ENCODE data around the gene SPG7. TPM values are rescaled to one million over a fixed set of nuclear protein-coding genes. Genes with fewer than 3 reads are reported as not detected.

The SPG7 gene
- polyA plus RNA-seq, 1 donor: 135 TPM

DNA sequence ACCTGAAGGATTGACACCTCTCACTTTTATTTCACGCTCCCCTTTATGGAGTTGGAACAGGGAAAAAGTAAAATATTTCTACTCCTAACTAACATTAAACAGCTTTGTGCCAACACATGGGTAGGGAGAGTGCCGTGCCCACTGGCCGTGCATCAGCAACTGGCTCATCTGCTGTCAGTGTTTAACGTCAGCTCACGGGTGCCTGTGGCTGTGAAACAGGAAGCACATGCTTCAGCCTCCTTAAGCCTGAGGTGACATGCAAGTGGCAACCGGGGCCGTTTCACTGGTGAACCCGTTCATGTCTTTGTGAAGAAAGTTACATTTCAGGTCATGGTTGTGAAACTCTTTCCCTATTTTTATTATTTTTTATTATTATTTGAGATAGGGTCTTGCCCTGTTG, 3.2 kb downstream of the SPG7 start:
- Histone ChIP-seq H3K27me3 (ENCODE audit: control insufficient read depth, insufficient read depth, low read length) (no peaks in the 10 kb centered on the region), H3K4me1 (ENCODE audit: control insufficient read depth, insufficient read depth, low read length) (peaks cover 18% of the 10 kb centered on the region), H3K36me3 (ENCODE audit: control insufficient read depth, insufficient read depth, low read length) (peaks cover 46% of the 10 kb centered on the region), H3K4me3 (ENCODE audit: low read length) (no peak overlapping the region), H3K27ac (ENCODE audit: low read length) (no peak overlapping the region), H3K9me3 (ENCODE audit: control insufficient read depth, low read depth, low read length) (no peaks in the 10 kb centered on the region)
- no CpG with 5 or more reads among the region's 8 CpGs for WGBS (ENCODE audit: insufficient coverage, low lambda C conversion rate)
- no peak for DNase-seq

DNA sequence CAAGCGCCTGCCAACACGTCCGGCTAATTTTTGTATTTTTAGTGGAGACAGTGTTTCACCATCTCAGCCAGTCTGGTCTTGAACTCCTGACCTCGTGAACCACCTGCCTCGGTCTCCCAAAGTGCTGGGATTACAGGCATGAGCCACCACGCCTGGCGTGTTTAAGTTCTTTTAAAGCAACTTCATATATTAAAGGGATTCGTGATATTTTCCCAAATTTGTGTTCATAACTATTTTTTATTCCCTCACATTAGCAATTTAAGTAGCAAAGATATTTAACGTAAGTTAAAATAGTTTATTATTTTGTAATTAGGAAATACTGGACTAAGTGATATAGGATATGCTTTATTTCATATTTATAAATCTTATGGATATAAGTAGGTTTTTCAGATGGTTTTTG, 4.2 kb downstream of the SPG7 start:
- Histone ChIP-seq H3K4me1 (ENCODE audit: control insufficient read depth, insufficient read depth, low read length) (peaks cover 8% of the 10 kb centered on the region), H3K36me3 (ENCODE audit: control insufficient read depth, insufficient read depth, low read length) (peaks cover 54% of the 10 kb centered on the region), H3K27me3 (ENCODE audit: control insufficient read depth, insufficient read depth, low read length) (no peaks in the 10 kb centered on the region), H3K27ac (ENCODE audit: low read length) (no peak overlapping the region), H3K4me3 (ENCODE audit: low read length) (no peak overlapping the region), H3K9me3 (ENCODE audit: control insufficient read depth, low read depth, low read length) (peaks cover under 1% of the 10 kb centered on the region)
- 88% methylated on average over 3 of the region's 9 CpGs for WGBS (ENCODE audit: insufficient coverage, low lambda C conversion rate)
- DNase-seq: no peak

- H3K36me3 ChIP-seq (ENCODE audit: control insufficient read depth, insufficient read depth, low read length): peaks cover 80% of the 10 kb centered on the region
- no peak for DNase-seq
- H3K4me3 ChIP-seq (ENCODE audit: low read length): no peak overlapping the region
Measured at GRCh38 chr16:89517128-89517527, 8.9 kb downstream of the SPG7 start.

DNA sequence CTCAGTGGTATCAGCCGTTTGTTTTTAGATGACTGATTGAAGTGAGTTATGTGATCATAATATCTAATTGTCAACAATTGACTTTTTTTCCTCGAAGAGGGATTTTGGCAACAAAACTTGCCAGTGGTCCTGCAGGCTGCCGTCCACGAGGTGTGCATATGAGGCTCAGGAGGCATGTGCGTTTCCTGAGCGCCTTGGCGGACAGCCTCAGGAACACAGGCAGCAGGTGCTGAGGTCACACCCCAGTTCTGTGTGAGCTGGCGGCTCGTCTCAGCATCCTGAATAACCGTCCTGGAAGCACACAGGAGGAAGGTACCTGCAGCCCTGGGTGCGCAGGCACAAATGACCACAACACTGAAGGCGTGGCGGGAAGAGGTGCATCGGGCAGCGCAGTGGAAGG, 11.7 kb downstream of the SPG7 start:
- Histone ChIP-seq H3K4me3 (ENCODE audit: low read length) (no peak overlapping the region), H3K27ac (ENCODE audit: low read length) (no peak overlapping the region), H3K9me3 (ENCODE audit: control insufficient read depth, low read depth, low read length) (peaks cover 10% of the 10 kb centered on the region), H3K4me1 (ENCODE audit: control insufficient read depth, insufficient read depth, low read length) (no peaks in the 10 kb centered on the region), H3K36me3 (ENCODE audit: control insufficient read depth, insufficient read depth, low read length) (peaks cover 86% of the 10 kb centered on the region), H3K27me3 (ENCODE audit: control insufficient read depth, insufficient read depth, low read length) (no peaks in the 10 kb centered on the region)
- no CpG with 5 or more reads among the region's 15 CpGs for WGBS (ENCODE audit: insufficient coverage, low lambda C conversion rate)
- no peak for DNase-seq

More at GRCh38 chr16:89517128-89517527, 8.9 kb downstream of the SPG7 start:
- peaks cover 10% of the 10 kb centered on the region for H3K9me3 ChIP-seq (ENCODE audit: control insufficient read depth, low read depth, low read length)
- no peaks in the 10 kb centered on the region for H3K4me1 ChIP-seq (ENCODE audit: control insufficient read depth, insufficient read depth, low read length)
- no peaks in the 10 kb centered on the region for H3K27me3 ChIP-seq (ENCODE audit: control insufficient read depth, insufficient read depth, low read length)
- no CpG with 5 or more reads among the region's 9 CpGs for WGBS (ENCODE audit: insufficient coverage, low lambda C conversion rate)
- no peak overlapping the region for H3K27ac ChIP-seq (ENCODE audit: low read length)

DNA sequence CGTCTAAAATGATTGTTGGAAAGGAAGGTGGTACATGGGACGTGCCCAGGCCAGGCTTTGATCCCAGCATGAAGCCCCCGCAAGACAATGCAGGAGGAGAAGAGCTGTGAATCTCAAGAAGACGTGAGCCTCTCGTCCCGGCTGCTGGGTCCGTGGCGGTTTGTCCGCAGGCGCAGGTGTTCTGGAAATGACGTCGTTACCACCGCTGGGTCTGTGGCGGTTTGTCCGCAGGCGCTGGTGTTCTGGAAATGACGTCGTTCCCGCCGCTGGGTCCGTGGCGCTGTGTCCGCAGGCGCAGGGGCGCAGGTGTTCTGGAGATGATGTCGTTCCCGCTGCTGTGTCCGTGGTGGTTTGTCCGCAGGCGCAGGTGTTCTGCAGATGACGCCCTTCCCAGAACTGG, 14.1 kb downstream of the SPG7 start:
- H3K27me3 ChIP-seq (ENCODE audit: control insufficient read depth, insufficient read depth, low read length): no peaks in the 10 kb centered on the region
- H3K4me3 ChIP-seq (ENCODE audit: low read length): no peak overlapping the region
- no peak overlapping the region for H3K27ac ChIP-seq (ENCODE audit: low read length)
- DNase-seq: no peak
- peaks cover 95% of the 10 kb centered on the region for H3K36me3 ChIP-seq (ENCODE audit: control insufficient read depth, insufficient read depth, low read length)
- 100% methylated on average over 1 of the region's 31 CpGs for WGBS (ENCODE audit: insufficient coverage, low lambda C conversion rate)
- no peaks in the 10 kb centered on the region for H3K4me1 ChIP-seq (ENCODE audit: control insufficient read depth, insufficient read depth, low read length)
- H3K9me3 ChIP-seq (ENCODE audit: control insufficient read depth, low read depth, low read length): peaks cover 10% of the 10 kb centered on the region

- no CpG with 5 or more reads among the region's 32 CpGs for WGBS (ENCODE audit: insufficient coverage, low lambda C conversion rate)
- Histone ChIP-seq H3K27ac (ENCODE audit: low read length) (no peak overlapping the region), H3K36me3 (ENCODE audit: control insufficient read depth, insufficient read depth, low read length) (peaks cover 92% of the 10 kb centered on the region), H3K4me1 (ENCODE audit: control insufficient read depth, insufficient read depth, low read length) (no peaks in the 10 kb centered on the region), H3K9me3 (ENCODE audit: control insufficient read depth, low read depth, low read length) (no peaks in the 10 kb centered on the region), H3K27me3 (ENCODE audit: control insufficient read depth, insufficient read depth, low read length) (no peaks in the 10 kb centered on the region), H3K4me3 (ENCODE audit: low read length) (no peak overlapping the region)
- no peak for DNase-seq
Measured at GRCh38 chr16:89523680-89524344, 15.6 kb downstream of the SPG7 start.

DNA sequence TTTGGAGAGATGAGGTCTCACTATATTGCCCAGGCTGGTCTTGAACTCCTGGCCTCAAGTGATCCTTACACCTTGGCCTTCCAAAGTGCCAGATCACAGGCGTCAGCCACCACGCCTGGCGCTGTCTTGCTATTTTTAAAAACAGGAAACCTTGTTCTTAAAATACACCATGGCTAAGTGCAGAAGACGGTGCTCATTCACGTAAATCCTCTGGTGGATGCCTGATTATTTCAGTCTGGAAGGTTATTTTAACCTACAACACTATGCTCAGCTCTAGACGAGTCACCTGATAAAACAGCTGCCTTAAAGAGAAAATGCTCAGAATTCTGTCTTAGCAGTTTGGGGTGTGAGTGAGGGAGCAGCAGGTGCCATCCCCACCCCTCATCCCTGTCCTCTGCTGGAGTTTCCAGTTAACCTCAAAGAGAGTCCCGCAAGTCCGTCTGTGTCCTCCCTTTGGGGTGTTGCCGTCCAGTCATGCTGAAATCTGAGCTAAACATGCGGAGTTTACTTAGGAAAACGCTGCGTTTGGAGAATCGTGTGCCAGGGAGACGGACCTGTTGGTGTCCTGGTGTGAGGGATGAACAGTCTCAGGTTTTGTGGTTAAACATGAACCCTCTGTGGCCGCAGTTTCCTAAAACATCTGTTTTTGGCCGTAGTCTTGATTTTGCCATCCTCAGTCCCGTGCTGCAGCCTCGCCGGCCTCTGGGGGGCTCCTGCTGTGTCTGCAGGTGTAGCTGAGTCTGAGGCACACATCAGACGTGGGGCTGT, 17.1 kb downstream of the SPG7 start:
- WGBS (ENCODE audit: insufficient coverage, low lambda C conversion rate): no CpG with 5 or more reads among the region's 20 CpGs
- no peak for DNase-seq

GRCh38 chr16:89529097-89529496, 20.9 kb downstream of the SPG7 start:
- H3K27ac ChIP-seq (ENCODE audit: low read length): no peak overlapping the region
- H3K27me3 ChIP-seq (ENCODE audit: control insufficient read depth, insufficient read depth, low read length): no peaks in the 10 kb centered on the region
- no peak overlapping the region for H3K4me3 ChIP-seq (ENCODE audit: low read length)
- 80% methylated on average over 2 of the region's 16 CpGs for WGBS (ENCODE audit: insufficient coverage, low lambda C conversion rate)
- H3K4me1 ChIP-seq (ENCODE audit: control insufficient read depth, insufficient read depth, low read length): no peaks in the 10 kb centered on the region
- DNase-seq: no peak
- H3K9me3 ChIP-seq (ENCODE audit: control insufficient read depth, low read depth, low read length): no peaks in the 10 kb centered on the region
- peaks cover 92% of the 10 kb centered on the region for H3K36me3 ChIP-seq (ENCODE audit: control insufficient read depth, insufficient read depth, low read length)

More for the DNA sequence above, 17.1 kb downstream of the SPG7 start:
- Histone ChIP-seq H3K36me3 (ENCODE audit: control insufficient read depth, insufficient read depth, low read length) (peaks cover 88% of the 10 kb centered on the region), H3K27me3 (ENCODE audit: control insufficient read depth, insufficient read depth, low read length) (no peaks in the 10 kb centered on the region), H3K4me1 (ENCODE audit: control insufficient read depth, insufficient read depth, low read length) (no peaks in the 10 kb centered on the region), H3K9me3 (ENCODE audit: control insufficient read depth, low read depth, low read length) (no peaks in the 10 kb centered on the region), H3K27ac (ENCODE audit: low read length) (no peak overlapping the region), H3K4me3 (ENCODE audit: low read length) (no peak overlapping the region)

DNA sequence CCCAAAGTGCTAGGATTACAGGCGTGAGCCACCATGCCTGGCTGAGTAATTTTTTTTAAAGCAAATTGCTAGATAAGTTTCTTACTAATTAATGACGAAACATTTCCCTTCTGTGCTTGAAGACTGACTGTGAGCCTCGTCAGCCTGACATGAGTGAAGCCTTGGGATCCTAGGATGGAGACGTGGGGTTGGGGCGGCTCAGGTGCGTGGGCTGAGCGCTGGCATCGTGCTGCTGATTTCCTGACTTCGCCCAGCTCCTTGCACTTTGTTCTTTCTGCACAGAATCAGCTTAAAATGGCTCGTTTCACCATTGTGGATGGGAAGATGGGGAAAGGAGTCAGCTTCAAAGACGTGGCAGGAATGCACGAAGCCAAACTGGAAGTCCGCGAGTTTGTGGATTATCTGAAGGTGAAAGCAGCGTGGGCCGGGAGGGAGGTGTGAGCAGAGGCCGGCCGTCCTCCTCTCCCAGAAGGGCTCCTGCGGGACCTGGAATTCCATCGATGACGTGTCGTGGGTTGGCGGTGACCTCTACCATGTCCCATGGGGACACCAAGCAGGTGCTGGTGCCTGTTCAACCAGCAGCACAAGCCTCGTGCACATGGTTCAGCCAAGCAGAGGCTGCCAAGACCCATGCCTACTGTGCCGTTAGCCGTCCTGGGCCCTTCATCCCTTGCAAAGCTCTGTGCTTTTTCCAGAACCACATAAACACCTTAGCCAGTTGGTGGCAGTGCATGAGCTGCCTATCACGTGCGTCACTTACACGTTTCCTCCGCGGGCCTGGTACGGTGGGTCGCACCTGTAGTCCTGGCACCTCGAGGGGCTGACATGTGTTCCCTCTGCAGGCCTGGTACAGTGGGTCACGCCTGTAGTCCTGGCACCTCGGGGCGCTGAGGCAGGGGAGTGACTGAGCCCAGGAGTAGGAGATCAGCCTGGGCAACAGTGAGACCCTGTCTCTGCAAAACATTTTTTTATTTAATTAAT, 22.5 kb downstream of the SPG7 start:
- Histone ChIP-seq H3K4me3 (ENCODE audit: low read length) (no peak overlapping the region), H3K9me3 (ENCODE audit: control insufficient read depth, low read depth, low read length) (no peaks in the 10 kb centered on the region), H3K4me1 (ENCODE audit: control insufficient read depth, insufficient read depth, low read length) (no peaks in the 10 kb centered on the region), H3K27ac (ENCODE audit: low read length) (no peak overlapping the region), H3K27me3 (ENCODE audit: control insufficient read depth, insufficient read depth, low read length) (no peaks in the 10 kb centered on the region), H3K36me3 (ENCODE audit: control insufficient read depth, insufficient read depth, low read length) (peaks cover 92% of the 10 kb centered on the region)
- DNase-seq: no peak
- WGBS (ENCODE audit: insufficient coverage, low lambda C conversion rate): no CpG with 5 or more reads among the region's 37 CpGs

Data from large intestine (tissue), 3 donors.